Tibial nerve (tissue), 4 donors: ENCODE measurements around the gene MCOLN1.

Experiments
- EP300 ChIP-seq, 2 donors: sonication (generic); formaldehyde crosslinking; IDR thresholded peaks; one replicate each; pipeline ENCODE4 v1.6.1; 2017; ENCODE audit warnings: antibody characterized with exemption in 2 of 2, mild to moderate bottlenecking in 1 of 2
- POLR2A ChIP-seq, 2 donors: fragments of 450-650 bp; IDR thresholded peaks; one replicate each; pipeline ENCODE4 v1.6.1; 2017; ENCODE audit warnings: antibody characterized with exemption in 2 of 2, mild to moderate bottlenecking in 2 of 2, moderate library complexity in 2 of 2
- TF ChIP-seq, protein P1 (sequence below), 5 experiments: fragments of 200-600 bp in 3 of 5; fragments of 450-650 bp in 2 of 5; sonication (generic) in 3 of 5; IDR thresholded peaks; one replicate each; pipeline ENCODE4 v1.5.1; 2016 to 2019; ENCODE audit warnings: antibody characterized with exemption in 5 of 5, mild to moderate bottlenecking in 3 of 5, moderate library complexity in 2 of 5

DNA sequence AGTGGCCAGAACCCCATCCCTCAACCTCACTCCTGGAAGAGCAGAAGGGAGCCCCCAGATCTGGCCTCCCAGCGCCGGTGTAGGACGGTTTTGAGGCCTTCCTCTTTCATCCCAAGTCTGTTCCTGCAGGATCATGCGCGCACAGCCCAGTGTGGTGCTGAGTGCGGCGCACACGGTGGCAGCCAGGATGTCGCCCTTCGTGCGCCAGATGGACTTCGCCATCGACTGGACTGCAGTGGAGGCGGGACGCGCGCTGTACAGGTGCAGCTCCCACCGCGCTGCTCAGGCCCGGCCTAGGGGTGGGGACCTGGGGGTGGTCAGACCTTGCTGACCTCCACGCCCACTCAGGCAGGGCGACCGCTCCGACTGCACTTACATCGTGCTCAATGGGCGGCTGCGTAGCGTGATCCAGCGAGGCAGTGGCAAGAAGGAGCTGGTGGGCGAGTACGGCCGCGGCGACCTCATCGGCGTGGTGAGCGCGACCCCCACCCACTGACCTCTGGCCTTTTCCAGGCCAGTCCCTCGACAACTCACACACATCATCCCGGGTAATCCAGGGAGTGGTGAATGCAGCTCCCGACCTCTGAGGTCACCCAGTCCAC is 27.8 kb downstream of the MCOLN1 start:
- TF ChIP-seq, protein P1, sequence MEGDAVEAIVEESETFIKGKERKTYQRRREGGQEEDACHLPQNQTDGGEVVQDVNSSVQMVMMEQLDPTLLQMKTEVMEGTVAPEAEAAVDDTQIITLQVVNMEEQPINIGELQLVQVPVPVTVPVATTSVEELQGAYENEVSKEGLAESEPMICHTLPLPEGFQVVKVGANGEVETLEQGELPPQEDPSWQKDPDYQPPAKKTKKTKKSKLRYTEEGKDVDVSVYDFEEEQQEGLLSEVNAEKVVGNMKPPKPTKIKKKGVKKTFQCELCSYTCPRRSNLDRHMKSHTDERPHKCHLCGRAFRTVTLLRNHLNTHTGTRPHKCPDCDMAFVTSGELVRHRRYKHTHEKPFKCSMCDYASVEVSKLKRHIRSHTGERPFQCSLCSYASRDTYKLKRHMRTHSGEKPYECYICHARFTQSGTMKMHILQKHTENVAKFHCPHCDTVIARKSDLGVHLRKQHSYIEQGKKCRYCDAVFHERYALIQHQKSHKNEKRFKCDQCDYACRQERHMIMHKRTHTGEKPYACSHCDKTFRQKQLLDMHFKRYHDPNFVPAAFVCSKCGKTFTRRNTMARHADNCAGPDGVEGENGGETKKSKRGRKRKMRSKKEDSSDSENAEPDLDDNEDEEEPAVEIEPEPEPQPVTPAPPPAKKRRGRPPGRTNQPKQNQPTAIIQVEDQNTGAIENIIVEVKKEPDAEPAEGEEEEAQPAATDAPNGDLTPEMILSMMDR (IDR thresholded peaks at IDR 0.05), result no peak
- no peak for TF ChIP-seq POLR2A (IDR thresholded peaks at IDR 0.05)
- no peak for TF ChIP-seq EP300 (IDR thresholded peaks at IDR 0.05)
